GM19023 (cell line): Measurements from ENCODE around the gene SETDB1.
"Not testable (repeated sequence)": the region's sequence is repeated elsewhere in the genome, so short reads cannot be mapped to it uniquely, and the experiment has no call there.

ENCODE experiments used
- ATAC-seq: cut with Tn5 transposase; IDR thresholded peaks from one replicate; pipeline ENCODE4 v1.9.1; 2021; ENCODE audit warnings: mild to moderate bottlenecking, moderate library complexity; ENCODE audit not compliant: unreplicated experiment

Gene SETDB1

DNA sequence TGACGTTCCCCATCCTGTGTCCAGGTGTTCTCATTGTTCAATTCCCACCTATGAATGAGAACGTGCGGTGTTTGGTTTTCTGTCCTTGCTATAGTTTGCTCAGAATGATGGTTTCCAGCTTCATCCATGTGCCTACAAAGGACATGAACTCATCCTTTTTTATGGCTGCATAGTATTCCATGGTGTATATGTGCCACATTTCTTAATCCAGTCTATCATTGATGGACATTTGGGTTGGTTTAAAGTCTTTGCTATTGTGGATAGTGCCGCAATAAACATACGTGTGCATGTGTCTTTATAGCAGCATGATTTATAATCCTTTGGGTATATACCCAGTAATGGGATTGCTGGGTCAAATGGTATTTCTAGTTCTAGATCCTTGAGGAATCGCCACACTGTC is 2.6 kb downstream of the SETDB1 start:
- not testable (repeated sequence) for ATAC-seq

DNA sequence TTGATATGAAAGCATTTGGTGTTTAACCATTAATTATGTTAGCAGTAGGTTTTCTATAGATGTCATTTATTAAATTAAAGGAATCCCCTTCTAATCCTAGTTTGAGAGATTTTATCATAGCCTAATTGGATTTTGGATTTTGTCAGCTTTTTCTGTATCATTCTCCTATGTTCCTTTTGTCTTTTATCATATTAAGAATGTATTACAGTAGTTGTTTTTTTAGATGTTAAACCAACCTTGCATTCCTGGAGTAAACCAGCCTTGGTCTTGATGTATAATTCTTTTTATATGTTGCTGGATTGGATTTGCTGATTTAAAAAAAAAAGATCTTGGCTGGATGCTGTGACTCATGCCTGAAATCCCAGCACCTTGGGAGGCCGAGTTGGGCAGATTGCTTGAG is 5.6 kb downstream of the SETDB1 start:
- ATAC-seq = no peak

- no peak for ATAC-seq
Measured at GRCh38 chr1:150944856-150945255, 18.7 kb downstream of the SETDB1 start.

DNA sequence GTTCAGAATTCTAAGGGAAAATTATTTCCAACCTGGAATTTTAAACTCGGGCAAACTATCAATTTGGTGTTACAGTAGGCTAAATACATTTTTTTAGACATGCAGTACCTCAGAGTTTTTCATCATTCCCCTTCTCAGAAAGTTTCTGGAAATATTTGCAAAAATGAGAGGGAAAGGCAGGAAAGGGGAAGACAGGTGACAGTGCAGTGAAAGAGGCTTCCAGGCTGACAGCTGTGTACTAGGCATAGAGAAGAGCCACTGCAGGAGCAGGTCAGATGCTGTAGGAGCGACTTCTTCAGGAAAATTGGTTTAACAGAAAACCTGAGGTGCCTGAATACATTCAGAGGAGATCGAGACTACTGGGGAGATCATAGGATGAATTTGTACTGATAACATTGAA is 28.5 kb downstream of the SETDB1 start:
- ATAC-seq = no peak

- ATAC-seq = no peak
Measured at GRCh38 chr1:150955280-150955679, 29.1 kb downstream of the SETDB1 start.

DNA sequence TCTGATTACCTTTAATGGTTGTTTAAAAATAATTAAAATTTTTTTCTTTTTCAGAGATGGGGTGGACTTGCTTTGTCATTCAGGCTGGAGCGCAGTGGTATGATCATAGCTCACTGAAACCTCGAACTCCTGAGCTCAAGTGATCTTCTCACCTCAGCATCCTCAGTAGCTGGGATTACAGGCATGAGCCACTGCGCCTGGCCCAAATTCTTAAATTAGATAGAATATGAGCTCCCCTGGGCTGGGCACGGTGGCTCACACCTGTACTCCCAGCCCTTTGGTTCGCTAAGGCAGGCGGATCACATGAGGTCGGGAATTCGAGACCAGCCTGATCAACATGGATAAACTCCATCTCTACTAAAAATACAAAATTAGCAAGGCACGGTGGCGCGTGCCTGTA is 31.5 kb downstream of the SETDB1 start:
- no peak for ATAC-seq

DNA sequence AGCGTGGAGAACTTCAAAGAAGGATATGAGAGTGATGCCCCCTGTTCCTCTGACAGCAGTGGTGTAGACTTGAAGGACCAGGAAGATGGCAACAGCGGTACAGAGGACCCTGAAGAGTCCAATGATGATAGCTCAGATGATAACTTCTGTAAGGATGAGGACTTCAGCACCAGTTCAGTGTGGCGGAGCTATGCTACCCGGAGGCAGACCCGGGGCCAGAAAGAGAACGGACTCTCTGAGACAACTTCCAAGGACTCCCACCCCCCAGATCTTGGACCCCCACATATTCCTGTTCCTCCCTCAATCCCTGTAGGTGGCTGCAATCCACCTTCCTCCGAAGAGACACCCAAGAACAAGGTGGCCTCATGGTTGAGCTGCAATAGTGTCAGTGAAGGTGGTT is 34.5 kb downstream of the SETDB1 start:
- no peak for ATAC-seq

DNA sequence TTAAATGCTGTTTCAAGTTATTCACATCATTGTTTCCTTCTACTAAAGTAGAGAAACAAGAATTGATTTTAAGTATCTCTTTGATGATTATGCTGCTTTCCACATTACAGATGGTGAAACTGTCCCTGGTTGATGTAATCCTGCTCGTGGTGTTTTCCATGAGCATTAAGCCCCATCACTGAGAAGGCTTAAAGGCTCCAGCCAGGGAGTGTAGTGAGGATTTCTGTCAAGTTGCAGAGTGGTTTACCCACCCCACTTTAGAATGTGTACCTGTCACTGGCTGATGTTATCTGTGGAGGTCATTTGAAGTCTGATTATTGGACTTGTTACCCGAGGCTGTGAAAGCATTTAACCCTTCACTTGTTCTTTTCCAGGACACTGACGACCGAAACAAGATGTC is 35.6 kb downstream of the SETDB1 start:
- ATAC-seq = no peak

- ATAC-seq = no peak
Measured at GRCh38 chr1:150963321-150964163, 37.4 kb downstream of the SETDB1 start.

DNA sequence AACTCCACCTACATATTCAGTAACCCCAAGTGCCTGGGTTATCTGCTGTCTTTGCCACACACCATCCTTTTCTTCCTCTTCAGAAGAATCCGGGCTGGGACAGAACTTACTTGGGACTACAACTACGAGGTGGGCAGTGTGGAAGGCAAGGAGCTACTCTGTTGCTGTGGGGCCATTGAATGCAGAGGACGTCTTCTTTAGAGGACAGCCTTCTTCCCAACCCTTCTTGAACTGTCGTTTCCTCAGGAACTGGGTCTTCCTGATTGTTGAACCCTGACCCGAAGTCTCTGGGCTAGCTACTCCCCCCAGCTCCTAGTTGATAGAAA is 38.0 kb downstream of the SETDB1 start:
- no peak for ATAC-seq

DNA sequence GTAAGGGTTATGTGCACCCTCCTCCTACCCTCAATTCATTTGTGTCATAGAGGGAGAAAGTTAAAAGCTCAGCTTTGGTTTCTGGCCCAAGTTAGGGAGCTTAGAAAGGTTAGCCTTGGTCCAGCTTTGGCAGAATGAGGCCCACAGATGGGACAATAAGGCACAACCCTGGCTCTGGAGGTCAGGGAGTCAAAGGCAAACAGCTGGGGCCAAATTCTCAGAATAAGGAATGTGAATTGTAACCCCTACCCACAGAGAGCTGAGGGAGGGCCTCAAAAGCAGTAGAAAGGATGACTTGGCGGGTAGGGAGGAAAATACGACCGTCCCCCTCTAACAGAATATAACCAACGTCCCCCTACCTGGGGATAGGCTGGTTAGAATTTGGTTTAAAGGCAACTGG is 39.4 kb downstream of the SETDB1 start:
- ATAC-seq = no peak

DNA sequence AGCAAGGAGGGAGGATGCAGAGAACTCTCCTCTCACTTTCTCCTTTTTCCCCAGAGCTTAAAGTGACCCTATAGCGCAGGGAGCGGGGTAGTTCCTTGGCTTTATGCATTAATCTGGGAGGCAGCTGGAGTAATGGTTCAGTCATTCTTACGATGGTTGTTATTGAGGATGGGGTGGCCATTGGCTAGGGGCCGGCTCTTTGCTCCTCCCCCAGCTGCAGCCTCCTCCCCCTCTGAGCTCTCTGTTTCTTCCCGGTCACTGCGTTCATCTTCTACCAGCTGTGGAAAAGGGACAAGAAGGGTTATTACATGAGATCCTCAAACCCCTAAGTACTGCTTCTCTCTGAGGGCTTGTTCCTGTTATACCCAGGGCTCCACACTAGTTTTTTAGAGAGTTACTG is 39.8 kb downstream of the SETDB1 start:
- ATAC-seq = no peak

GRCh38 chr1:150967936-150968335 is 41.8 kb downstream of the SETDB1 start:
- ATAC-seq = no peak

GRCh38 chr1:150968491-150968890 is 42.3 kb downstream of the SETDB1 start:
- no peak for ATAC-seq

DNA sequence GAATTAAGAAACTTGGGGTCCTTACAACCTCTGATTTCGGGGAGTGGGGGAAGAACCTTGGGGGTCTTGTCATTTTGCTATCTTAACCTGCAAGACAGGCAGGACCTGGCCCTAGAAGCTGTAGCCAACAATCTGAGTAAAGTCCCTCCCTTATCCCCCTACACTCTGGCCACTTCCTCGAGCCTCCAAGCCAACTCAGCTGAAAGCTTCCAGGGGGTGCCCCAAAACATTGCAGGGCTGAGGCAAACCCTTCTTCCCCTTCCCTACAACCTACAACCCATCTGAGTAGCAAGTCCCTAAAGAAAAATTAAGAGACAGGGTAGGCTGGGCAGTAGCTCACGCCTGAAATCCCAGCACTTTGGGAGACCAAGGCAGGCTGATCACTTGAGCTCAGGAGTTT is 43.5 kb downstream of the SETDB1 start:
- no peak for ATAC-seq

GRCh38 chr1:150970808-150971582 is 44.8 kb downstream of the SETDB1 start:
- no peak for ATAC-seq

DNA sequence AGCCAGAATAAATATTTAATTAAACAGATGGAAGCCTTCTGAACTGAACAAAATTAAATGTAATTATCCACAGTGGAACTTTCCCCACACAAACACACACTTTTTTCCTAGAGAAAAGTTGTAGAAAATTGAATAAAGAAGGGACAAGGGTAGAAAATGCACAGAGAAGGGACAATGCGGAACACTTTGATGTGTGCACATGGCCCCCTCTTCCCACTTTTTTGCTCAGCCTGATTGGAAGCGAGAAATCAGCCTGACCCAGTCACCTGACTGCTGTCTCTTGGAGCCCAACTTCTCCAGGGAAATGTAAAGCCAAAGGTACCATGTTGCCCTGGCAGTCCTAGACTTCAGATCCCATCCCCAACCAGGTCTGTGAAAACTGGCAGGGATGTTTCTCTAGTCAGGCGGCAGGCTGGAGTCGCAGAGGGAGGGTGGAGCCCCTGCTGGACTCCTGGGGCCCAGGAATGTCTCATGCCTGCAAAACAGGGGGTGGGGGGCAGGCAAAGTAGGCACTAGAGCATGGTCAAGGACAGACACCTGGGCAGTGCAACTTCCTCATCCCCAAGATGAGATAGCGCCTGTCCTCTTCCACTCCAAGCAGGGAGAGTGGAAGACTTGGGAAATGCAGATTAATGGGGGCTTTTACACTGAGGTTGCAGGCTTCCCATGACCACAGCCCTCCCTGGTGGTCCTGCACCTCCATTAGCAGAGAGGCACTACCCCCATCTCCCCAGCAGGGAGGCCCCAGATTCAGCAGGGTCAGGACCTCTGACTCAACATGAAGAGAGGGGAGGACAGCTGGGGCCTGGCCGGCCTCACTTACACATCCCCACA is 45.6 kb downstream of the SETDB1 start:
- ATAC-seq = no peak

- no peak for ATAC-seq
Measured at GRCh38 chr1:150972417-150972940, 46.3 kb downstream of the SETDB1 start.

- no peak for ATAC-seq
Measured at GRCh38 chr1:150973258-150973835, 47.2 kb downstream of the SETDB1 start.

GRCh38 chr1:150973836-150974579 is 47.8 kb downstream of the SETDB1 start:
- peak; percentile 46 for ATAC-seq
